Camera-type eye (tissue), 1 donor: ENCODE results near the gene LTN1. TPM values are rescaled to one million over a fixed set of nuclear protein-coding genes. Genes with fewer than 3 reads are reported as not detected.

Source experiments
- total RNA-seq: library from RNA; depleted of rRNA; stranded (reverse); fragments of >200 nt; gene quantifications from one replicate; pipeline ENCODE4 v1.2.3, GENCODE V29; 2014

The LTN1 gene, protein sequence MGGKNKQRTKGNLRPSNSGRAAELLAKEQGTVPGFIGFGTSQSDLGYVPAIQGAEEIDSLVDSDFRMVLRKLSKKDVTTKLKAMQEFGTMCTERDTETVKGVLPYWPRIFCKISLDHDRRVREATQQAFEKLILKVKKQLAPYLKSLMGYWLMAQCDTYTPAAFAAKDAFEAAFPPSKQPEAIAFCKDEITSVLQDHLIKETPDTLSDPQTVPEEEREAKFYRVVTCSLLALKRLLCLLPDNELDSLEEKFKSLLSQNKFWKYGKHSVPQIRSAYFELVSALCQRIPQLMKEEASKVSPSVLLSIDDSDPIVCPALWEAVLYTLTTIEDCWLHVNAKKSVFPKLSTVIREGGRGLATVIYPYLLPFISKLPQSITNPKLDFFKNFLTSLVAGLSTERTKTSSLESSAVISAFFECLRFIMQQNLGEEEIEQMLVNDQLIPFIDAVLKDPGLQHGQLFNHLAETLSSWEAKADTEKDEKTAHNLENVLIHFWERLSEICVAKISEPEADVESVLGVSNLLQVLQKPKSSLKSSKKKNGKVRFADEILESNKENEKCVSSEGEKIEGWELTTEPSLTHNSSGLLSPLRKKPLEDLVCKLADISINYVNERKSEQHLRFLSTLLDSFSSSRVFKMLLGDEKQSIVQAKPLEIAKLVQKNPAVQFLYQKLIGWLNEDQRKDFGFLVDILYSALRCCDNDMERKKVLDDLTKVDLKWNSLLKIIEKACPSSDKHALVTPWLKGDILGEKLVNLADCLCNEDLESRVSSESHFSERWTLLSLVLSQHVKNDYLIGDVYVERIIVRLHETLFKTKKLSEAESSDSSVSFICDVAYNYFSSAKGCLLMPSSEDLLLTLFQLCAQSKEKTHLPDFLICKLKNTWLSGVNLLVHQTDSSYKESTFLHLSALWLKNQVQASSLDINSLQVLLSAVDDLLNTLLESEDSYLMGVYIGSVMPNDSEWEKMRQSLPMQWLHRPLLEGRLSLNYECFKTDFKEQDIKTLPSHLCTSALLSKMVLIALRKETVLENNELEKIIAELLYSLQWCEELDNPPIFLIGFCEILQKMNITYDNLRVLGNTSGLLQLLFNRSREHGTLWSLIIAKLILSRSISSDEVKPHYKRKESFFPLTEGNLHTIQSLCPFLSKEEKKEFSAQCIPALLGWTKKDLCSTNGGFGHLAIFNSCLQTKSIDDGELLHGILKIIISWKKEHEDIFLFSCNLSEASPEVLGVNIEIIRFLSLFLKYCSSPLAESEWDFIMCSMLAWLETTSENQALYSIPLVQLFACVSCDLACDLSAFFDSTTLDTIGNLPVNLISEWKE (N-terminal part only)
- 74.9 TPM for total RNA-seq

DNA sequence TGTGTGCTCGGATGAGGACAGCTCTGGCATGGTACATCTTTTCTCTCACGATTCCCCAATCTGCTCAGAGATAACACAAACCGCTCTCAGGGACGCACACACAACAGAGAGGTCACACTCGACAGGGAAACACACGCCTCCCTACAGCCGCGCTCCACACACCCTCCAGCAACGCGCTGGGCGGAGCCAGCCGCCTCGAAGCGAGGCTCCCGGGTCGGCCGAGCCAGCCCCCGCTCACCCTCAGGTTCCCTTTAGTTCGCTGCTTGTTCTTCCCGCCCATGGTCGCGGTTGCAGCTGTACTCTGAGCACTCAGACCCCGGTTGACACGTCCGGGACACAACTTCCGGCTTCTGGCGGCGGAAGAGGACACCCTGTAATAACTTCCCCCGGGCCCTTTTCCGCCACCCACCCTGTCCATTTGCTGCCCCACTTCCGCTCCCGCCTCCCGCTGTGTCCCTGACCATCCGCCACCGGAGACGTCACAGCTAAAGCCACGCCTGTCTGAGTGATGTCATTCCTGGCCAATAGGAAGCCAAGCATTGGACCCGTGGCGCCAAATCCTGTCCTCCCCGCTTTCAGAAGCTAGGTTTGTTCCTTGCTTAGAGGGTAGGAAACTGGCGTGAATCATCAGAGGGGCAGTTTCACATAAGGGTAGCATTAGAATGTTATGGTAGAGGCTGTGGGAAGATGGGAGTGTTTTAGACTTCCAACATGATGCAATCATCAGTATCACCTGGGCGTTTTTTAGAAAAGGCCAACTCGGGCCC is at the start of gene LTN1:
Gene LTN1 (minus strand): TSS at position 352 of the 767 bp plus-strand sequence. CDS start 72 bp downstream, at position 280.

DNA sequence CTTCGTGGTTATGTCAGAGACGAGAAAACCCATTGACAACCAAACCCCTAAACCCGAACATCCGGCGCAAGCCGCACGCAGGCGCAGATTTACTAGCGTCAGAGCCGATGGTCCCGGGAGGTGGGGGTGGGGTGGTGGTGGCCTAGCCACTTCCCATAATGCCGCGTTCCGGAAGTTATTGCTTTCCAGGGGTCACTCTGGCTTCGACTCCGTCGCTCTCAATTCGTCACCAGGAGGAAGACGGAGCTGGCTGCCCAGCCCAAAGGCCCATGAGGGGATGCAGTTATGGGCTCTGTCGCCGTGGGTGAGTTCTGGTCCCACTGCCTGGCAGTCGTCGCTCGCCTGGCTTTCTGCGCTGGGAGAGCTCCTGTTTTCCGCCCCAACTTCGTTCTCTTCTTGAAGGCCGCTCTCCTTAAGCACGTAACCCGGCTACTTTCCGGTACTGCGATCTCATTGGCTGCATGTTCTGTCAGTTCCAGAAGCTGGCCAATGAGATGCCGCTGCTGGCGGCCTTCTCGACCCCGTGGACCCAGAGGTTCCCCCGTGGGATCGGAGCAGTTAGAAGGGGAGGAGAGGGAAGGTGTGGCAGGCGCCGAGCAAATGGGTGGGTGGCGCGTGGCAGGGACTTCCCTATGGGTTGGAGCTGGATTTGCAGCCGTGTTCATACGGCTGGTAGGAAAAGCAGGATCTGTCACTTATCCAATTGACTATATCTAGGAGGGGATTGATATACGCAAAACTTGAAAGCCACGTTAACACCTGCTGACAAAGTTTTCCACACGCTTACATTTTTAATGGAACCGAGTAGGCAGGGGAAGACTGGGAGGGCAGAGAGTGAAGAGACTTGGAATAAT is 32.0 kb upstream of the LTN1 start, which contains the start of gene USP16:
Gene USP16 (plus strand): TSS at position 195 of the 854 bp plus-strand sequence. CDS start 3,246 bp downstream, outside the sequence.

Other genes with a start within 250 kb of the LTN1 start
- 12.8 TPM for gene RWDD2B, start 26.5 kb upstream of the LTN1 start, total RNA-seq
- 51.7 TPM for gene USP16, start 31.8 kb upstream of the LTN1 start, total RNA-seq
- gene CCT8, start 80.8 kb upstream of the LTN1 start, total RNA-seq, result 147 TPM
- gene MAP3K7CL, start 137.8 kb upstream of the LTN1 start, total RNA-seq, result 15.7 TPM